ENCODE data around the gene DYSF. TPM values are rescaled to one million over a fixed set of nuclear protein-coding genes. Genes with fewer than 3 reads are reported as not detected.

The DYSF gene
- total RNA-seq, 1 experiment from 2014 or later: 0.89 TPM

- Histone ChIP-seq H3K4me2 (ENCODE audit: low read length) (no peak overlapping the region), H3K4me1 (ENCODE audit: control insufficient read depth in 1 of 2, insufficient read depth in 2 of 2, low read length in 2 of 2) (peaks cover 2 to 15% of the 10 kb centered on the region in 2 experiments; a peak in 3 of 4 replicates), H3K27ac (ENCODE audit: low read depth, low read length) (no peak overlapping the region), H3K9ac (ENCODE audit: low read length) (no peak overlapping the region), H3K36me3 (ENCODE audit: control insufficient read depth in 1 of 2, insufficient read depth in 2 of 2, low read length in 2 of 2) (no peaks in the 10 kb centered on the region), H4K20me1 (ENCODE audit: insufficient read depth) (no peaks in the 10 kb centered on the region), H3K4me3 (replicated peaks in 1 of 2; ENCODE audit: low read depth in 1 of 2, low read length in 2 of 2) (no peak overlapping the region), H2AFZ (ENCODE audit: low read depth, low read length, poor library complexity, severe bottlenecking) (no peak overlapping the region), H3K27me3 (ENCODE audit: insufficient read depth, low read length) (no peaks in the 10 kb centered on the region), H3K9me2 (ENCODE audit: insufficient read depth) (no peaks in the 10 kb centered on the region), H3K9me3 (ENCODE audit: control insufficient read depth in 1 of 2, insufficient read depth in 1 of 2, low read depth in 1 of 2, low read length in 2 of 2) (no peaks in the 10 kb centered on the region), H3K79me2 (ENCODE audit: insufficient read depth, low read length) (no peaks in the 10 kb centered on the region)
- BruUV-seq (replicated peaks): no TSS peak
- CTCF ChIA-PET: interaction anchor here (1.2 to 2.9 kb wide), 2 partner anchors 250 to 1032 kb away, joined by 5 to 13 read pairs; no protein-coding TSS in a partner anchor
- TF ChIP-seq ZBTB33 (IDR thresholded peaks at IDR 0.05; ENCODE audit: extremely low read depth, insufficient replicate concordance, low read length): no peak
- TF ChIP-seq FOSL1 (IDR thresholded peaks at IDR 0.05; ENCODE audit: low read depth): no peak
- no peak for TF ChIP-seq CTCF (IDR thresholded peaks at IDR 0.05 in 2 of 3, conservative IDR thresholded peaks at IDR 0.05 in 1 of 3; ENCODE audit: borderline replicate concordance in 1 of 3, insufficient read depth in 1 of 3, low read depth in 2 of 3, low read length in 2 of 3)
- POLR2A ChIA-PET: no interaction called here
- ATAC-seq (no peak), DNase-seq (ENCODE audit: low read depth, low spot score) (no peak)
- intact Hi-C loops (cut with micrococcal nuclease): loop anchor here (1.0 to 5.0 kb wide), 5 partner anchors 251 to 1340 kb away; partner anchors contain the start of gene SPR
- RAD21 ChIA-PET (ENCODE audit: low non-redundant PET in 1 of 2, low total read pairs in 2 of 2, uncharacterized antibody in 2 of 2, unreplicated experiment in 2 of 2): no interaction called here
These were observed 94.4 kb downstream of the DYSF start for GRCh38 chr2:71547616-71548285.
